UCSD-AML1 (cell line): ENCODE data around the gene ACTL7B.
"Not testable (repeated sequence)": the region's sequence is repeated elsewhere in the genome, so short reads cannot be mapped to it uniquely, and the experiment has no call there.

Experiments used
- DNase-seq: peaks from one replicate; lab custom pipeline; 2025; ENCODE audit not compliant: unreplicated experiment; lab: John Stamatoyannopoulos, UW

The ACTL7B gene

DNA sequence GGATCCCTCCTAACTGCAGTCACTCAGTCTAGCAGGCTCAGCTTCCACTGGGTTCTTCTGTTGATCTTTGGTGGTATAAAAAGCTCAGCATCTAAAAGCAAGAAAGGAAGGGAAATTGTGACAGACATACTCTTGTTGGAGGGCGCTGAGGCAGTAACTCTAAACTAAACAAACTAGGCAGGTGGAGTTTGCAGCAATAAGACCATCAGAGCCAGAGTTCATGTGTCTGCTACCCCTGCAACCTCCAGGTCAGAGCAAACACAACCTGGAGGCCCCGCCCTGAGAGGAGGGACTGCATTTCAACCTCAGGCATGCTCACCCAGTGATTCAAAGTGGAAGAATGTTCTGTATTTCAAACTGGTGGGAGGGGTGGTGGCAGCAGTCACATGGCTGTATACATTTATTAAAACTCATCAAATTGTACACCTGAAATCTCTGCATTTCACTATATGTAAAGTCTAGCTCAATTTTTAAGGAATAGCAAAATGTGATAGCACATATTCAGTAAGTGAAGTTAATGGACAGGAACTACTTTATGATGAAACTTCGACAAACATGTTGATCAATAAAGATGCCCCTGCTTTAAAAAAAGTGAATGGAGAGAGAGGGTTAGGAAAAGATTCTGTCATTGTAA, 13.4 kb upstream of the ACTL7B start:
- DNase-seq, result no peak

DNA sequence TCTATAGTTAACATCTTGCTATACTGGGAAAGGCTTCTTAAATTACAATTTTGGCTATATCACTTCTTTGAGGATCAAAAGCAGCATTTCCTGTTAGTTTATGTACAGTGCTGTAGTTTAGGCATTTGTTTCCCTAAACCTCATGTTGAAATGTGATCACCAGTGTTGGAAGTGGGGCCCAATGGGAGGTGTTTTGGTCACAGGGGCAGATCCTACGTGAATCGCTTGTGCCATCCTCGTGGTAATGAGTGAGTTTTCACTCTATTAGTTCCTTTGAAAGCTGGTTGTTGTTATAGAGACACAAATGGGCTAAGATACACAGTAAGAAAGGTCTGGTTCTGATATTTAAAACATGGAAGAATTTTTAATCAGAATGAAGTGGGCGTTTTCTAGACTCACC, 12.0 kb upstream of the ACTL7B start:
- DNase-seq, result no peak

DNA sequence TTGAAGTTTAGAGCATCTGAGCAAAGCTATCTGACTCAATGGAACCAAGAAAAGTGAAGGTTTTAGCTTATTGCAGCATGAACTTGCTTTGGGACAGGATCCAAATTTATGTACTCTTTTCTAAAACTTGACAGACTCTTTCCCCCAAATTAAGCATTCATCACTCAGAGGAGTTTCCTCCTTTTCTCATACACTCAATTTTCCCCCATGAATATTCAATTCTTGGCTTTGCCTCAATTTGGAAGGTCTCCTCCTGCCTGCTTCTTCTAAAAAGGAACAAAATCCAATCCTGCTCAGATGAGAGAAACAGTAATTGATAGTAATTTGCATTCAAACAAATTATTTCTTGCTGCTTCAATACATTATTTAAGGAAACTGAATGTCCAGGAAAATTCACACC, 11.3 kb upstream of the ACTL7B start:
- DNase-seq, result no peak

DNA sequence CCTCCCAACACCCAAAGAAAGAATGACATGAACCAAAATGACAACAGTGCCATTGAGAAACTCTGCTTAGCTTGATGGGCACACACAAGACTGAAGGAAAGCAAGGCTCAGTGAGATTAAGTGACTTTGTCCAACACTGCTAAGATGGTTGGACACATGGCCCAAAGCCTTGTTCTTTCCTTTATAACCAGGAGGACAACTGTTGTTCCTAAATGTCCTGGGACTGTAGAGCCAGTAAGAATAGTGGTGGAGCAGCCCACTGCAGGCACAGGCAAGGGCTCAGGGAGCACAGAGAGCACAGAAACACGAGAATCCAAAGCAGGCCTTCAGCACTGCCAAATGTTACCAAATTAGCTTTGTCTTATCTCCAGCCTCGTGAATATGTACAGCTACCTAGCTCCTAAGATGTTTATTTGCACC, 10.2 kb upstream of the ACTL7B start:
- no peak for DNase-seq

DNA sequence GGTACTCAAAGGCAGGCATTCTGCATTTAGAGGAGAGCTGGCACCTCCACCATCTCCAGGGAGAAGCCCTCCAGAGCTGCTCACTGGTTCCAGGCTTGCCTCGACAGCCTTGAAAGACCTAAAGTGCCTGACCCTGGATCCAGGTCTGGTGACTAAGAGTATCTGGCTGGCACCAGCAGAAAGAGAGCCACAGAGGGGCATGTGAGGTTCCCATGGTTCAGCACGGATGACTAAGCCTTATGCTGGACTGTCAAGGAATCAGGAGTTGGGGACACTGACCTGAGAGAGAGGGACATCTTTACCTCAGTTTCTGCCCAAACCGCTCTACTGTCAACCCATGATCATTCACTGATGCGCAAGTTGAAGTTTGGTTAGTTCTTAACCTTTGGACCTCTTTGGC, 9.3 kb upstream of the ACTL7B start:
- DNase-seq, result no peak

DNA sequence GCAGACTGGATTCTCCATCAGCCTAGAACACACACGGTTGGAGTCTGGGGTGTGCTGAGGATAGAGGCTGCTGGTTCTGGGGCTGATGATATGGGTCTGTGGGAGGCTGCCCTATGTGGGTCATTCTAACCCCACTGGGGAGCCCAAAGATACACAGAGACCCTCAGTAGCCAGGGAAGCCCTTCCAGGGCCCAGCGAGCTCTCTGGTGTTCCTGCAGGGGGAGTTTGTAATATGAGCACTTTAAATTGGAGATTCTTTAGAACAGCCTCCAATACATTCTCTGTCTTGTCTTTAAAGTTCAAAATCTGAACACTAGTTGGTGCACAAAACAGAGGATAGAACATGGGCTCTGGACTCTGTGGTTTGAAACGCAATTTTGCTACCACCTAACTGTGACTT, 8.7 kb upstream of the ACTL7B start:
- no peak for DNase-seq

DNA sequence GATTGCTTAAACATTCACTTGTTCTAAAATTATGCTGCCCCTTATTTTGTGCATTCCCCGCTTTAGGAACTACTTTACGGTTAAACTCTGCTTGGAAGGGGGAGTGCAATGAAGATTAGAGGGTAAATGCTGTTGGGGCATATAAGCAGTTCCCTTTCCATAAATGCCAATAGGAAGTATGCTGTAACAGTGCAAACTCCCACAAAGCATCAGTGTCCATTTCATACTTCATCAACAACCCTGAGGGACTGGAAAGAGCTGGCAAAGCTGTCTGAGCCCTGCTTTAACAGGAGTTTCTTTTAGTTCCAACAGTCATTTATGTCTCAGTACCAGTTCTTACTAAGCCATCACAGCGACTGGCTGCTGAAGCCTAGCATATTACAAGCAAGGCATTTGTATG, 8.1 kb upstream of the ACTL7B start:
- no peak for DNase-seq

DNA sequence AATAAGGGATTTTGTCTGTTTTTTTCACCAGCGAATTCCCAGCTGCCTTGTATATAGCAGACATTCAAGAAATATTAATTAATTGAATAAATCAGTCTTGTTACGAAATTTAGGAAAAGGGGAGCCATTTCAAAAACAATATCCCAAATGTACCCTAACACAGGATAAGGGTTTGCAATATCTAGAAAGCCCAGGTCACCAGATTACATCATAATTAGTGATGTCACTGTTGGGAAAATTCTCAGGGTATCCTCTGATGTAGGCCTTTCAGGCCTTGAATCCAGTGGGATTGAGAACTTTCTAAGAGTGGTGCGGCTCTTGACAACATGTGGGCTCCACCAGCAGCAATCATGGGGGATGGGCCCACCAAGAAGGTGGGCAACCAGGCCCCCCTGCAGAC, 6.2 kb upstream of the ACTL7B start, which contains the start of gene ACTL7A:
Gene ACTL7A (plus strand): TSS at position 270 of the 400 bp plus-strand sequence. CDS start 57 bp downstream, at position 327.
- no peak for DNase-seq

DNA sequence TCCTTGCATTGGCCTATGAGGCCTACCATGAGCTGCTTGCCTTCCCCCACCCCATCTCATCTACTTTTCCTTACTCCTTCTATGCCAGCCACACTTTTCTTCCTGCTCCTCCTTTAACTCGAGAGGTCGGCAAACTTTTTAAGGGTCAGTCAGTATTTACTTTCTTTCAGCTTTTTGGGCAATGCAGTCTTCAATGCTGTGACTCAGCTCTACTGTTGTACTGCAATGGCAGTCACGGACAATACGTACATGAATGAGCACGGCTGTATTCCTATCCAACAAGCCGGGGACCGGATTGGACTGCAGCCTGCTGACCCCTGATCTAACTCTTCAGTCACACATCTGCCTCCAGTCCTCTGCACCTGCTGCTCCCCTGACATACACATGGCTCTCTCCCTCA, 5.7 kb upstream of the ACTL7B start:
- DNase-seq, result no peak

DNA sequence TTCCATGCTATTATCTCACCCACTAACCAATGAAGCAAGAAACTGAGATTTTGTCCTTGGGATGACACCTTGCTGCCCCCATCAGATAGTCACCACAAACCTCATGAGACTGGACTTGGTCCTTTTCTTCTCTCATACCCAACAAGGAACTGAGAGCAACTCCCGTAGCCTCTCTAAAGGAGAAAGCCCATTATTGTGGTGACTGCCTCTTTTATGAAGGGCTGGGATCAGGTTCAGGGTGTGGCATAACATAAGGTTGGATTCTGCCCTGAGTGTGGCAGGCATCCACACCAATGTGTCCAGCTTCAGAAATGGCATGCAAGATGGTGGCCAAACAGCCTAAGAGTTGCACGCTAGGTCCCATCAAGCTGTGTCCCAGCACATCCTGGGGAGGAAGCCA, 5.0 kb upstream of the ACTL7B start:
- DNase-seq, result no peak

DNA sequence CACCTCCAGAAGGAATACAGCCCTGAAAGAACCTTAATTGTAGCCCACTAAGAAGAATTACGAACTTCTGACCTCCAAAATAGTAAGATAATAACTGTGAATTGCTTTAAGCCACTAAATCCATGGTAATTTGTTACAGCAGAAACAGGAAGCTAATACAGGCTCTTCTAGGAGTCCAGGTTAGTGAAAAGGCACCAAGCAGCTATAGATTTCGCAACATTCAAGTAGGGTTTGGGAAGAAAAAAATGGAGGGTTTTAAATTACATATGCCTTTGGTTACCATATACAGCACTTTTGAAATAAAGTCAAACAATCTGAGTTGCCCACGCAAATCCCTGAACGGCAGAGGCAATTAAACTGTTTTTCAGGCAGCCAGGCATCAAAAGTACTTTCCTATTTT, 4.6 kb upstream of the ACTL7B start:
- no peak for DNase-seq

DNA sequence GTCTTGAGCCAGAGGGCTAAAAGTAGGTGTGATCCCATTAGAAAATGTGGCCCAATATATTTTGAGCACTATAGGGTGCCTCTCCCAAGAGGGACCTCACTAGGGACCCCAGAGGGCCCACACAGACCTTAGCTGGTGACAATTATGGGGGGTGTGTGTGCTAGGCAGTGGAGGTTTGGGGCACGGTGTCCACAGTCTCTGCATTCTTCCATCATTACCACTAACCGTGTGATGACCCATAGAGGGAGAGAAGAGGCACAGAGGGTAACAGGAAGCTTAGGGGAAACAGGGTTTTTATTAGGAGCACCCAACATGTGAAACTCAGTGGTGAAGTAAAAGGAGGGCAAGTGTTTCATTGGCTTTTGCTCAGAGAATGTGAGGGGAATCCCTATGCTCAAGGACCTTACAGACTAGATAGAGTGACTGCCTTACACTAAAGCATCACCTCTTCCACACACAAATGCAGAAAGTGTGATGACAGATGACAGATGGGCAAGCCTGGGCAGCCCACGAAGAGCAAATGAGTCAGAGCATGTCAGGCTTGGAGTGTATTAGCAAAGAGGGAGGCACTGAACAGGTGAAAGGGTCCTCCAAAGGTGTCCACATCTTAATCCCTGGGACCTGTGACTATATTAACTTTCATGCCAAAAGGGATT, 3.8 kb upstream of the ACTL7B start:
- no peak for DNase-seq

DNA sequence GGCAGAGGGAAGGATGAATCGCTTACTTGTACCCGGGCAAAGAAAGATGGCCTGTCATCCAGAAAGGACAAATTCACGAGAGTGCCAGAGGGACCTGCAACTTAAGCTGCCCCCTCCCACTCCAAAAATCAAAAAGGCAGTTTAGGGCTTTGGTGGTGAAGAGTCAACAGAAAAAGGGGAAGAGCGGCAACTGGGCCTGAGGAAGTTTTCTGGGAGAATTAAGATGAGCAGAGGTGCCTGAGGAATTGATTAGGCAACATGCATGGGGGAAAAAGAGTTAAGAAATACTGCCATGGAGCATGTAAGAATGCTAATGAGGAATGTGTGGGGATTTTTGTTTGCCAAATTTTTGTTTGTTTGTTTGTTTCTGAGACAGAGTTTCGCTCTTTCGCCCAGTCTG, 1.8 kb upstream of the ACTL7B start:
- DNase-seq, result no peak

DNA sequence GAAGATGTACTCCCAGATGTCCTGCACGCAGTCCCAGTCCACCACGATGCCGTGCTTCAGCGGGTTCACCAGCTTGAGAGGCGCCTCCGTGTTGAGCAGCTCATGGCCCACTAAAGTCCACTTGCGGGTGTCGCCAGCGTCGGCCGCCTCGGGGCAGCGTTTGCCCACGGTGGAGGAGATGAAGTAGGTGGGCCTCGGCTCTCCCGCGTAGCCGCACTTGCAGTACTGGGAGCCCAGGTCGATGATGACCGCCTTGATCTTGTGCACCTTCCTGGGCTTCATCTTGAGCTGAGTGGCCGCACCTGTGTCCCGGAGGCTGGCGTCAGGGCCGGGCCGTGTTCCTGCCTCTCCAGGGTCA, 278 bp downstream of the ACTL7B start:
- DNase-seq, result no peak

DNA sequence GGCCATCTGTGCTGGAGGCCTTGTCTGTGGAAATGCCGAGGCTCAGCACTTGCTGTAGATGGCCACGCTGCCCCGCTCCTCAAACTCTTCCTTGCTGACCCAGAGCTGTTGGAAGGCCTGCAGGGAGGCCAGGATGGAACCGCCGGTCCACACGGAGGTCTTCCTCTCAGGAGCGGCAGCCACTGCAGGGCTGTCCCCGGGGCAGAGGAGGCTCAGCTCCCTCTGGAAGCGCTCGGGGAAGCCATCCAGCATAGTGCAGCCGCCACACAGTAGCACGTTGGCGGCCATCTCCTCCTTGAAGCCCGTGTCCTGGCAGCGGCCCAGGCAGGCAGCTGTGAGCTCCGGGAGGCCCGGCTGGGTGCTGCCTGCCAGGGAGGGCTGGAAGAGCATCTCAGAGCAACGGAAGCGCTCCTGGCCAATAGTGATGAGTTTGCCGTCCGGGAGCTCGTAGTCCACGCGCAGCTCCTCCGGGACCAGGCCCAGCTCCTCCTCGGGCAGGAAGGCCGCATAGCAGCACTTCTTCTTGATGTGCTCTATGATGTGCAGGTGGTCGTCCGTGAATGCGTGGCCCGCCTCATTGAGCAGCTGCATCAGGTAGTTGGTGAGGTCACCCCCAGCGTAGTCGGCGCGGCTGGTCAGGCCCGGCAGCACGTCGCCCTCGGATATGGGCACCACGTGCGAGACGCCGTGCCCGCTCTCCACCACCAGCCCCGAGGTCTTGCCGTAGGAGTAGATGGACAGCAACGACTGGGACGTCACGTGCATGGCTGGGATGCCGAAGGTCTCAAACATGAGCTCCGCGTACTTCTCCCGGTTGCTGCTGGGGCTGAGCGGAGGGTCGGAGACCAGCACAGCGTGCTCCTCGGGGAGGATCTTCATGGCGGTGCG, 901 bp downstream of the ACTL7B start:
- DNase-seq, result no peak

DNA sequence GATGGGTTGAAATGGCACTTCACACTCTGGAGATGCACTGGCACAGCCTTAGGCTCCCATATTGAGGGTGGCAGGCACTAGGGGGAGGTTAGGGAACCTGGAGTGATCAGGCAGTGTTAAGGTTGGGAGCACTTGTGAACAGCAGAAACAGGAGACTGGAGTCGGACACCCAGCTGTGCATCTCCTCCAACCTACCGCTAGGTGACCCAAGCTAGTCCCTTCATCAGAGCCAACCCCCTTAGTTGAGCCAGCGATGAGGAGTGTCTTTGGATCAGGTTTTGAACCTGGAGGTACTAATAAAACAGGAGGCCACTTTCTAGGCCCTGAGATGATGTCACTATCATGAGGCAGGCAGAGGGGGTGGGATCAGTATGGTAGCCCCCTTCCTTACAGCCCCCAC, 1.7 kb downstream of the ACTL7B start:
- no peak for DNase-seq

DNA sequence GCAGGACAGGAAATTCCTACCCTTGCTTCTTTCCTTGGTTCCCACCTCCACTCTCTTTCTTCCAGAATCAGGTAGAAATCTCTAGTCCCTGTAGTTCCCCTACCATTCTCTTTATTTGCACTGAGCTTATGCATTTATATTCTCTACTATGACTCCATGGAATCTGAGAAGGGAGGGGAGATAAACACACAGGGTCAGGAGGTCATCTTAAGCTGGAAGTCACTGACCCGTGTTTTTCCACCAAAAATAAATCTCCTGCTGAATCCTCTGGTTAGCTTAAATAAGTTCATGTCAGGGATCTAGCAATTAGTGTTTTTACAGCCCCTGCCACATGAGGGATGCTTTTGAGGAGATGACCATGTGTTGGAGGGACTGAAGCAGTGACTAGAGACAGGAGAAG, 3.7 kb downstream of the ACTL7B start:
- no peak for DNase-seq

DNA sequence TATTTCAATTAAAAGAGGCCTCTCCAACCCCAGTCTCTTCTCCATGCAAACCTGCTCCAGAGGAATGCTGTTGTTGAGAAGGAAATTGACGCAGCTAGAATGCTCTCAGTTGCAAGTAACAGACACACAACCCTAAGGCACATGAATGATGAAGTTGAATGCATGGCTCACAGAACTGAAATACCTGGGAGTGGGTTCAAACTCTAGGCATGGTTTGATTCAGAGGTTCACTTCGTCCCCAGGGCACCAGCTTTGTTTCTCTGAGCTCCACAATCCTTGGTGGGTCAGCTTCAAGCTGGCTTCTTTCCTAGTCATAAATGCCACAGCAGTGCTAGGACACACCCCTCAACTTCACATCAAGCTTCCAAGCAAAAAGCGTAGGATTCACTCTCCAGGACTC, 4.6 kb downstream of the ACTL7B start:
- no peak for DNase-seq

DNA sequence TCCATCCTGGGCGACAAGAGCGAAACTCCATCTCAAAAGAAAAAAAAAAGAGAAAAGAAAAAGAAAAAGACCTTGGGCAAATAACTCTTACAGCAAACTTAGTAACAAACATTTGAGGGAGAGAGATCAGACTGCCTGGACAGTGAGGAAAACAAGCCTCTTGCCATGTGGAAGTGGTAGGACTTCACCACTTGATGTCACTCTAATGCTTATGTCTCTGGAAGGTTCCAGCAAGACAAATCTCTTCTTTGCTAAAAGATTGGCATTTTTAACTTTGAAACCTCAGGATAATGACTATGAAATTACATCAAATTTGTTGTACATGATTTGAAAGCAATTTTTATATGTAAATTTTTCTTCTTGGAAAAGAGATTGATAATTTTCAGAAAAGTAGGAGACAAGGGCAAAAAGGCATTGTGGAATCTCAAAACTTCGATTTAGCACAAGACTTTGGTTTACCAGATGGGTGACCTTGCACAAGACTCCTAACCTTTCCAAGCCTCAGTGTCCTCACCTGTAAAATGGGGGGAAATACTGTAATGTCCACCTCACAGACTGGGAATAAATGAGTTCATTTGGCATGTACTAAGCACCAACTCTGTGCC, 5.4 kb downstream of the ACTL7B start:
- DNase-seq, result no peak

DNA sequence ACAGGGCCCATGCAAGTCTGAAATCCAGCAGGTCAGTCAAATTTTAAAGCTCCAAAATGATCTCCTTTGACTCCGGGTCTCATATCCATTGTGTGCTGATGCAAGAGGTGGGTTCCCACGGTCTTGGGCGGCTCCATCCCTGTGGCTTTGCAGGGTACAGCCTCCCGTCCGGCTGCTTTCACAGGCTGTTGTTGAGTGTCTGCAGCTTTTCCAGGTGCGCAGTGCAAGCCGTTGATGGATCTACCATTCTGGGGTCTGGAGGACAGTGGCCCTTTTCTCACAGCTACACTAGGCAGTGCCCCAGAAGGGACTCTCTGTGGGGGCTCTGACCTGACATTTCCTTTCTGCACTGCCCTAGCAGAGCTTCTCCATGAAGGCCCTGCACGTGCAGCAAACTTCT, 7.5 kb downstream of the ACTL7B start:
- not testable (repeated sequence) for DNase-seq

DNA sequence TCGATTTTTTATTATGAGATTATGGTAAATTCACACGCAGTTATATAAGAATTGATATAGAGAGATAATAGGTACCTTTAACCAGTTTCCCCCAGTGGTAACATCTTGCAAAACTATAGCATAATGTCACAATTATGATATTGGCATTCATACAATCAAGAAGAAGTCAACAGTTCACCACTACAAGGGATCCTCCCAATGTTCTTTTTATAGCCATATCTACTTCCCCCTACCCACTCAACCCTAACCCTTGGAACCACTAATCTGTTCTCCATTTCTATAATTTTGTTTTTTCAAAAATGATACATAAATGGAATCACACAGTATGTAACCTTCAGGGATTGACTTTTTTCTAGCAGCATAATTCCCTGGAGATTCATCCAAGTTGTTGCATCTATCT, 9.8 kb downstream of the ACTL7B start:
- DNase-seq, result no peak

DNA sequence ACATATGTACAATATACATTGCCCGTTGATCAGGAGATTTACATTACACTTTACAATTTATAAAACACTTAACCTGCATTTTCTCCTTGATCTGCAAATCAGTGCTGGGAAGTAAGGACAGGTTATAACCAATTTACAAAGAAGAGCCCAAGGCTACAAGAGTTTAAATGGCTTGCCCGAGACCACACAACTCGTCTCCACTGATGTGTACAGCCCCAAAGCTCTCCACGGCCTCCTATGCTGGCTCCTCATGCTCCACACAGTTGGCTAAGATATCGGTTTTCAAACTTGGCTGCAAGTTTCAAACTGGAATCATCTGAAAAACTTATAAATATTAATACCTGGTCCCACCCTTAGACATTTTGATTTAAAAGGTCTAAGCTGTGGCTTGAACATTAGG, 10.3 kb downstream of the ACTL7B start:
- DNase-seq, result no peak
